ENCODE data around the gene TEX54. TPM values are rescaled to one million over a fixed set of nuclear protein-coding genes. Genes with fewer than 3 reads are reported as not detected.

TEX54 gene
- total and polyA plus RNA-seq, 4 donors, result 1.6 TPM; not detected in 3

GRCh38 chr11:62879235-62879978 lies 46.8 kb upstream of the TEX54 start (continued):
- TF ChIP-seq, protein P1, sequence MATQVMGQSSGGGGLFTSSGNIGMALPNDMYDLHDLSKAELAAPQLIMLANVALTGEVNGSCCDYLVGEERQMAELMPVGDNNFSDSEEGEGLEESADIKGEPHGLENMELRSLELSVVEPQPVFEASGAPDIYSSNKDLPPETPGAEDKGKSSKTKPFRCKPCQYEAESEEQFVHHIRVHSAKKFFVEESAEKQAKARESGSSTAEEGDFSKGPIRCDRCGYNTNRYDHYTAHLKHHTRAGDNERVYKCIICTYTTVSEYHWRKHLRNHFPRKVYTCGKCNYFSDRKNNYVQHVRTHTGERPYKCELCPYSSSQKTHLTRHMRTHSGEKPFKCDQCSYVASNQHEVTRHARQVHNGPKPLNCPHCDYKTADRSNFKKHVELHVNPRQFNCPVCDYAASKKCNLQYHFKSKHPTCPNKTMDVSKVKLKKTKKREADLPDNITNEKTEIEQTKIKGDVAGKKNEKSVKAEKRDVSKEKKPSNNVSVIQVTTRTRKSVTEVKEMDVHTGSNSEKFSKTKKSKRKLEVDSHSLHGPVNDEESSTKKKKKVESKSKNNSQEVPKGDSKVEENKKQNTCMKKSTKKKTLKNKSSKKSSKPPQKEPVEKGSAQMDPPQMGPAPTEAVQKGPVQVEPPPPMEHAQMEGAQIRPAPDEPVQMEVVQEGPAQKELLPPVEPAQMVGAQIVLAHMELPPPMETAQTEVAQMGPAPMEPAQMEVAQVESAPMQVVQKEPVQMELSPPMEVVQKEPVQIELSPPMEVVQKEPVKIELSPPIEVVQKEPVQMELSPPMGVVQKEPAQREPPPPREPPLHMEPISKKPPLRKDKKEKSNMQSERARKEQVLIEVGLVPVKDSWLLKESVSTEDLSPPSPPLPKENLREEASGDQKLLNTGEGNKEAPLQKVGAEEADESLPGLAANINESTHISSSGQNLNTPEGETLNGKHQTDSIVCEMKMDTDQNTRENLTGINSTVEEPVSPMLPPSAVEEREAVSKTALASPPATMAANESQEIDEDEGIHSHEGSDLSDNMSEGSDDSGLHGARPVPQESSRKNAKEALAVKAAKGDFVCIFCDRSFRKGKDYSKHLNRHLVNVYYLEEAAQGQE (IDR thresholded peaks at IDR 0.05), result no peak
- no peak for TF ChIP-seq HNF4A (conservative IDR thresholded peaks at IDR 0.05)
- no peak for TF ChIP-seq EGR1 (IDR thresholded peaks at IDR 0.05; ENCODE audit: low read depth in 2 of 2)
- no peak for TF ChIP-seq FOXA2 (IDR thresholded peaks at IDR 0.05)
- no peak for TF ChIP-seq YY1 (IDR thresholded peaks at IDR 0.05)

- WGBS, result 42% methylated on average over 6 of the region's 6 CpGs
- H3K27ac ChIP-seq (ENCODE audit: low read depth in 1 of 2, low read length in 2 of 2), result peak overlapping the region; percentile 40 to 68
- no peak for DNase-seq (ENCODE audit: low spot score)
- H3K9ac ChIP-seq (ENCODE audit: low read depth in 1 of 2, low read length in 2 of 2), result no peak overlapping the region
- H3K4me3 ChIP-seq (ENCODE audit: low read depth in 1 of 3, low read length in 3 of 3), result no peak overlapping the region
- TF ChIP-seq TAF1 (conservative IDR thresholded peaks at IDR 0.05) (no peak), SP1 (IDR thresholded peaks at IDR 0.05) (peak; percentile 63), RAD21 (IDR thresholded peaks at IDR 0.05) (peak in 1 of 2 donors; percentile 4), HNF4A (conservative IDR thresholded peaks at IDR 0.05) (peak in 1 of 2 donors; percentile 20), NR2F2 (IDR thresholded peaks at IDR 0.05) (no peak), EGR1 (IDR thresholded peaks at IDR 0.05; ENCODE audit: low read depth in 2 of 2) (no peak), RXRA (IDR thresholded peaks at IDR 0.05) (peak; percentile 78 to 83), FOXA2 (IDR thresholded peaks at IDR 0.05) (no peak), MAX (IDR thresholded peaks at IDR 0.05) (no peak), YY1 (IDR thresholded peaks at IDR 0.05) (no peak), HNF4G (IDR thresholded peaks at IDR 0.05) (no peak), ATF3 (IDR thresholded peaks at IDR 0.05) (no peak), FOXA1 (IDR thresholded peaks at IDR 0.05) (no peak), GABPA (IDR thresholded peaks at IDR 0.05 in 1 of 2, conservative IDR thresholded peaks at IDR 0.05 in 1 of 2) (peak; percentile 24 to 69), JUND (IDR thresholded peaks at IDR 0.05) (no peak)
- TF ChIP-seq, protein P1 (IDR thresholded peaks at IDR 0.05), result no peak
- TF ChIP-seq, protein P2, sequence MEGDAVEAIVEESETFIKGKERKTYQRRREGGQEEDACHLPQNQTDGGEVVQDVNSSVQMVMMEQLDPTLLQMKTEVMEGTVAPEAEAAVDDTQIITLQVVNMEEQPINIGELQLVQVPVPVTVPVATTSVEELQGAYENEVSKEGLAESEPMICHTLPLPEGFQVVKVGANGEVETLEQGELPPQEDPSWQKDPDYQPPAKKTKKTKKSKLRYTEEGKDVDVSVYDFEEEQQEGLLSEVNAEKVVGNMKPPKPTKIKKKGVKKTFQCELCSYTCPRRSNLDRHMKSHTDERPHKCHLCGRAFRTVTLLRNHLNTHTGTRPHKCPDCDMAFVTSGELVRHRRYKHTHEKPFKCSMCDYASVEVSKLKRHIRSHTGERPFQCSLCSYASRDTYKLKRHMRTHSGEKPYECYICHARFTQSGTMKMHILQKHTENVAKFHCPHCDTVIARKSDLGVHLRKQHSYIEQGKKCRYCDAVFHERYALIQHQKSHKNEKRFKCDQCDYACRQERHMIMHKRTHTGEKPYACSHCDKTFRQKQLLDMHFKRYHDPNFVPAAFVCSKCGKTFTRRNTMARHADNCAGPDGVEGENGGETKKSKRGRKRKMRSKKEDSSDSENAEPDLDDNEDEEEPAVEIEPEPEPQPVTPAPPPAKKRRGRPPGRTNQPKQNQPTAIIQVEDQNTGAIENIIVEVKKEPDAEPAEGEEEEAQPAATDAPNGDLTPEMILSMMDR (IDR thresholded peaks at IDR 0.05; ENCODE audit: low read depth, low read length, missing input control), result no peak
- TF ChIP-seq, protein P3, sequence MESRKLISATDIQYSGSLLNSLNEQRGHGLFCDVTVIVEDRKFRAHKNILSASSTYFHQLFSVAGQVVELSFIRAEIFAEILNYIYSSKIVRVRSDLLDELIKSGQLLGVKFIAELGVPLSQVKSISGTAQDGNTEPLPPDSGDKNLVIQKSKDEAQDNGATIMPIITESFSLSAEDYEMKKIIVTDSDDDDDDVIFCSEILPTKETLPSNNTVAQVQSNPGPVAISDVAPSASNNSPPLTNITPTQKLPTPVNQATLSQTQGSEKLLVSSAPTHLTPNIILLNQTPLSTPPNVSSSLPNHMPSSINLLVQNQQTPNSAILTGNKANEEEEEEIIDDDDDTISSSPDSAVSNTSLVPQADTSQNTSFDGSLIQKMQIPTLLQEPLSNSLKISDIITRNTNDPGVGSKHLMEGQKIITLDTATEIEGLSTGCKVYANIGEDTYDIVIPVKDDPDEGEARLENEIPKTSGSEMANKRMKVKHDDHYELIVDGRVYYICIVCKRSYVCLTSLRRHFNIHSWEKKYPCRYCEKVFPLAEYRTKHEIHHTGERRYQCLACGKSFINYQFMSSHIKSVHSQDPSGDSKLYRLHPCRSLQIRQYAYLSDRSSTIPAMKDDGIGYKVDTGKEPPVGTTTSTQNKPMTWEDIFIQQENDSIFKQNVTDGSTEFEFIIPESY (IDR thresholded peaks at IDR 0.05), result no peak
- H3K9me3 ChIP-seq (ENCODE audit: control insufficient read depth in 4 of 4, low read length in 3 of 4), result no peaks in the 10 kb centered on the region
- H3K27me3 ChIP-seq (ENCODE audit: control insufficient read depth in 4 of 4, insufficient read depth in 4 of 4, low read length in 3 of 4), result no peaks in the 10 kb centered on the region
- H3K36me3 ChIP-seq (ENCODE audit: control insufficient read depth in 4 of 4, insufficient read depth in 3 of 4, low read depth in 1 of 4, low read length in 3 of 4), result no peaks in the 10 kb centered on the region
- peaks cover 0 to 26% (median 16%) of the 10 kb centered on the region in 4 donors for H3K4me1 ChIP-seq (ENCODE audit: control insufficient read depth in 4 of 4, insufficient read depth in 4 of 4, low read length in 3 of 4)
Measured at GRCh38 chr11:62876712-62877111, 44.1 kb upstream of the TEX54 start.
